ENCODE results near the gene NDUFA5.

NDUFA5 gene

GRCh38 chr7:123557398-123558288 is at the start of gene NDUFA5:
Gene NDUFA5 (minus strand): TSS chr7:123557818. CDS start chr7:123557795, 23 bp downstream.
- peaks cover 12% of the 10 kb centered on the region for H3K36me3 Mint-ChIP-seq (ENCODE audit: low read depth)
- H3K4me1 Mint-ChIP-seq, result peaks cover 20% of the 10 kb centered on the region
- TF ChIP-seq CTCF (IDR thresholded peaks at IDR 0.05; ENCODE audit: unreplicated experiment in 3 of 3), result no peak
- H3K4me3 Mint-ChIP-seq, result no peak within 1 kb of the TSS
- H3K9me3 Mint-ChIP-seq, result no peaks in the 10 kb centered on the region
- no peak within 1 kb of the TSS for H3K27ac Mint-ChIP-seq
- no peaks in the 10 kb centered on the region for H3K27me3 Mint-ChIP-seq (ENCODE audit: low read depth)

- Mint-ChIP-seq H3K9me3 (no peaks in the 10 kb centered on the region), H3K36me3 (ENCODE audit: low read depth) (no peaks in the 10 kb centered on the region), H3K4me3 (no peak overlapping the region), H3K27ac (no peak overlapping the region), H3K4me1 (peaks cover 24% of the 10 kb centered on the region), H3K27me3 (ENCODE audit: low read depth) (no peaks in the 10 kb centered on the region)
- no peak for TF ChIP-seq CTCF (IDR thresholded peaks at IDR 0.05; ENCODE audit: unreplicated experiment in 3 of 3)
These were observed 47.1 kb upstream of the NDUFA5 start for GRCh38 chr7:123604739-123605138.

GRCh38 chr7:123602648-123603047 is 45.0 kb upstream of the NDUFA5 start:
- Mint-ChIP-seq H3K36me3 (ENCODE audit: low read depth) (no peaks in the 10 kb centered on the region), H3K27ac (no peak overlapping the region), H3K4me3 (no peak overlapping the region), H3K27me3 (ENCODE audit: low read depth) (no peaks in the 10 kb centered on the region), H3K9me3 (no peaks in the 10 kb centered on the region), H3K4me1 (peaks cover 24% of the 10 kb centered on the region)
- TF ChIP-seq CTCF (IDR thresholded peaks at IDR 0.05; ENCODE audit: unreplicated experiment in 3 of 3), result no peak

GRCh38 chr7:123601530-123601929 is 43.9 kb upstream of the NDUFA5 start, which contains the start of gene ASB15:
Gene ASB15 (plus strand): TSS chr7:123601821. CDS start chr7:123614503, 12,682 bp downstream.
- Mint-ChIP-seq H3K4me1 (peaks cover 24% of the 10 kb centered on the region), H3K36me3 (ENCODE audit: low read depth) (no peaks in the 10 kb centered on the region), H3K27me3 (ENCODE audit: low read depth) (no peaks in the 10 kb centered on the region), H3K4me3 (peak within 1 kb of the TSS in 2 of 3 experiments; percentile 61 to 79), H3K9me3 (no peaks in the 10 kb centered on the region), H3K27ac (no peak within 1 kb of the TSS)
- TF ChIP-seq CTCF (IDR thresholded peaks at IDR 0.05; ENCODE audit: unreplicated experiment in 3 of 3), result no peak

GRCh38 chr7:123600876-123601275 is 43.3 kb upstream of the NDUFA5 start:
- Mint-ChIP-seq H3K27ac (no peak overlapping the region), H3K4me1 (peaks cover 24% of the 10 kb centered on the region), H3K4me3 (peak overlapping the region in 2 of 3 experiments; percentile 61 to 79), H3K36me3 (ENCODE audit: low read depth) (no peaks in the 10 kb centered on the region), H3K9me3 (no peaks in the 10 kb centered on the region), H3K27me3 (ENCODE audit: low read depth) (no peaks in the 10 kb centered on the region)
- no peak for TF ChIP-seq CTCF (IDR thresholded peaks at IDR 0.05; ENCODE audit: unreplicated experiment in 3 of 3)

All from nephron (organoid).